ENCODE results near the gene ENPP3. TPM values are rescaled to one million over a fixed set of nuclear protein-coding genes. Genes with fewer than 3 reads are reported as not detected.
"Not testable (repeated sequence)": the region's sequence is repeated elsewhere in the genome, so short reads cannot be mapped to it uniquely, and the experiment has no call there.

Gene ENPP3
- total RNA-seq, 2 donors from 2014 or later, result 2.2 to 25.0 TPM

DNA sequence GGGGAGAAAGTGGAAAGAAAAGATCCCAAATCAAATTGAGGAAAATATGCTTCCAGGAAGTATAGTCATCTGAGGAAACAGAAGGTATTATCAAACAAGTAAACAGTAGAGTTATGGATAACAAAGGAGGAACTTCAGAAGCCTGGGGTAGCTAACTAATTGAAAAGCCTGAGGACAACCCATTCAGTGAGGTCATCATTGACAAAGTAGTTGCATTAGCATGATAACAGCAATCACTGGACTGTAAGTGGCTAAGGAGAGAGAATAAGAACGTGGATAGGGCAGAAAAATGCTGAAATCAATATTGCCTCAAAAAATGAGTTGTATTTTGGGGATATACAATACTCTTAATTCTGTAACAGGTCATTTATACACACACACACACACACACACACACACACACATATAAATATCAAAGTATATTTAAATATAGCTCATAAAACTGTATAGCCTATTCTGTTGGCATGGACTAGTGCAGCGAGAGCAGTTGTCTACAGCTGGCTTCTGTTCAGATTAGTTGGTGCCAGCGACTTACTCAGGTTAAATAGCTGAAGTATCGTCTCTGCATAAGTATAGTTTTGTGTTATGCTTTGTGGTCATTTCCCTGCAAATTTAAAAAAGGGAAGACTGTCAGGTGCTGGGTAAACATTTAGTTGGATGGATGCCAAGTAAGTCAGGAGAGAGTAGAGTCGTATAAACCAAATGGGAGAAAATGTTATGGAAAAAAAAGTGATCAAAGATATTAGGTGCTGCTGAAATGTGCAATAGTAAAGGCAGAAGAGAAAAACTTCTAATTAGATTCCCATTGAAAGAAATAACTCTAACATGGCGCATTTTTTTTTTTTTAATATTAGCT is 107.6 kb downstream of the ENPP3 start:
- TF ChIP-seq, protein P1, sequence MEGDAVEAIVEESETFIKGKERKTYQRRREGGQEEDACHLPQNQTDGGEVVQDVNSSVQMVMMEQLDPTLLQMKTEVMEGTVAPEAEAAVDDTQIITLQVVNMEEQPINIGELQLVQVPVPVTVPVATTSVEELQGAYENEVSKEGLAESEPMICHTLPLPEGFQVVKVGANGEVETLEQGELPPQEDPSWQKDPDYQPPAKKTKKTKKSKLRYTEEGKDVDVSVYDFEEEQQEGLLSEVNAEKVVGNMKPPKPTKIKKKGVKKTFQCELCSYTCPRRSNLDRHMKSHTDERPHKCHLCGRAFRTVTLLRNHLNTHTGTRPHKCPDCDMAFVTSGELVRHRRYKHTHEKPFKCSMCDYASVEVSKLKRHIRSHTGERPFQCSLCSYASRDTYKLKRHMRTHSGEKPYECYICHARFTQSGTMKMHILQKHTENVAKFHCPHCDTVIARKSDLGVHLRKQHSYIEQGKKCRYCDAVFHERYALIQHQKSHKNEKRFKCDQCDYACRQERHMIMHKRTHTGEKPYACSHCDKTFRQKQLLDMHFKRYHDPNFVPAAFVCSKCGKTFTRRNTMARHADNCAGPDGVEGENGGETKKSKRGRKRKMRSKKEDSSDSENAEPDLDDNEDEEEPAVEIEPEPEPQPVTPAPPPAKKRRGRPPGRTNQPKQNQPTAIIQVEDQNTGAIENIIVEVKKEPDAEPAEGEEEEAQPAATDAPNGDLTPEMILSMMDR (IDR thresholded peaks at IDR 0.05), result no peak
- no peak for TF ChIP-seq POLR2A (IDR thresholded peaks at IDR 0.05)
- TF ChIP-seq POLR2AphosphoS5 (IDR thresholded peaks at IDR 0.05), result no peak
- no peak overlapping the region for H3K4me3 ChIP-seq
- H3K4me1 ChIP-seq (replicated peaks), result no peaks in the 10 kb centered on the region
- intact Hi-C loops (cut with DNase I), result no loop called here
- H3K36me3 ChIP-seq, result no peaks in the 10 kb centered on the region
- WGBS, result 48% methylated on average over 6 of the region's 6 CpGs
- no peaks in the 10 kb centered on the region for H3K27me3 ChIP-seq (replicated peaks; ENCODE audit: insufficient read depth)
- no peak overlapping the region for H3K27ac ChIP-seq
- H3K9me3 ChIP-seq, result no peaks in the 10 kb centered on the region
- no peak for DNase-seq (ENCODE audit: low spot score)

DNA sequence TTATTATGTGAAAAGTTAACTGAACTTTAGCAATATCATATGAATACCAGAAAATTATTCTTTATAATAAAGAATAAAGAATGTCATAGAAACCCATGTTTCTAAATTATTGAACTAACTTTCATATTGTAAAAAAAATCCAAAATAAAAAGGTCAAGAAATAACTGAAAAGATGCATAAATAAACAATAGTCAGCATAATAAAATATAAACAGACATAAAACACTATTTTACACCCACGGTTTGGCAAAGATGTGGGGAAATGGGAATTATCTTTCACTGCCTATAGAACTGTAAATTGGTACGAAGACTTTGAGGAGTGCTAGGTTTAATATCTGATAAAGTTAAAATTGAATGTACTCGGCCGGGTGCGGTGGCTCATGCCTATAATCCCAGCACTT is 108.4 kb downstream of the ENPP3 start:
- no peaks in the 10 kb centered on the region for H3K9me3 ChIP-seq
- TF ChIP-seq, protein P1 (IDR thresholded peaks at IDR 0.05), result no peak
- TF ChIP-seq POLR2AphosphoS5 (IDR thresholded peaks at IDR 0.05), result no peak
- TF ChIP-seq POLR2A (IDR thresholded peaks at IDR 0.05), result no peak
- H3K27ac ChIP-seq, result no peak overlapping the region
- no peaks in the 10 kb centered on the region for H3K4me1 ChIP-seq (replicated peaks)
- intact Hi-C loops (cut with DNase I), result no loop called here
- H3K27me3 ChIP-seq (replicated peaks; ENCODE audit: insufficient read depth), result no peaks in the 10 kb centered on the region
- WGBS, result 92% methylated on average over 5 of the region's 5 CpGs
- H3K36me3 ChIP-seq, result no peaks in the 10 kb centered on the region
- H3K4me3 ChIP-seq, result no peak overlapping the region
- DNase-seq (ENCODE audit: low spot score), result no peak

DNA sequence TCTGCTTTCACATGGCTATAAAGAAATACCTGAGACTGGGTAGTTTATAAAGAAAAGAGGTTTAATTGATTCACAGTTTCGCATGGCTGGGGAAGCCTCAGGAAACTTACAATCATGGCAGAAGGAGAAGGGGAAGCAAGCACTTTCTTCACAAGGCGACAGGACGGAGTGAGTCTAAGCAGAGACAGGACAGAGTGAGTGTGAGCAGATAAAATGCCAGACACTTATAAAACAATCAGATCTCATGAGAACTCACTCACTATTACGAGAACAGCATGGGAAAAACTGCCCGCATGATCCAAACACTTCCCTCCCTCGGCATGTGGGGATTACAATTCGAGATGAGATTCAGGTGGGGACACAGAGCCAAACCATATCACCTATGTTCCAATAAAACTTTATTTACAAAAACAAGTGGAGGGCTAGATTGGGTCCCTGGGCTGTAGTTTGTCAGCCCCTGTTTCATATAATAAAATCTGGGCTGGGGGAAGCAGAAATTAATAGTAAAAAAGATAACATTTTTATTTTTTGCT is 110.8 kb downstream of the ENPP3 start:
- TF ChIP-seq, protein P1 (IDR thresholded peaks at IDR 0.05), result no peak
- Histone ChIP-seq H3K4me1 (replicated peaks) (no peaks in the 10 kb centered on the region), H3K27ac (no peak overlapping the region), H3K9me3 (no peaks in the 10 kb centered on the region), H3K36me3 (no peaks in the 10 kb centered on the region), H3K27me3 (replicated peaks; ENCODE audit: insufficient read depth) (no peaks in the 10 kb centered on the region), H3K4me3 (no peak overlapping the region)
- intact Hi-C loops (cut with DNase I), result no loop called here
- WGBS, result 79% methylated on average over 7 of the region's 7 CpGs
- no peak for DNase-seq (ENCODE audit: low spot score)

DNA sequence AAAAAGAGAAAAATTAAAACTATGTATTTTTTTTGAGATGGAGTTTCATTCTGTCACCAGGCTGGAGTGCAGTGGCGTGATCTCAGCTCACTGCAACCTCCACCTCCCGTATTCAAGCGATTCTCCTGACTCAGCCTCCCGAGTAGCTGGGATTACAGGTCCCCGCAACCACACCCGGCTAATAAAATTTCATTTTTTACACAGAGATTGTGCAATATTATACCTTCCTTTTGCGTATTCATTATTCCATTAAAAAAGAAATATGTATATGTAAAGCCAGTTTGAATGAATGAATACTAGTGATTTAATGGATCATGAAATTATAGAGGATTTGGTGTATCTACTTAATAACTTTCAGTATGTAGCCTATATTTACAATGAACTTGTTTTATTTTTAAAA is 111.9 kb downstream of the ENPP3 start:
- H3K9me3 ChIP-seq, result no peaks in the 10 kb centered on the region
- H3K27ac ChIP-seq, result no peak overlapping the region
- 94% methylated on average over 7 of the region's 7 CpGs for WGBS
- H3K4me1 ChIP-seq (replicated peaks), result no peaks in the 10 kb centered on the region
- TF ChIP-seq POLR2A (IDR thresholded peaks at IDR 0.05), result no peak
- TF ChIP-seq POLR2AphosphoS5 (IDR thresholded peaks at IDR 0.05), result no peak
- TF ChIP-seq, protein P1 (IDR thresholded peaks at IDR 0.05), result no peak
- H3K4me3 ChIP-seq, result no peak overlapping the region
- DNase-seq (ENCODE audit: low spot score), result no peak
- intact Hi-C loops (cut with DNase I), result no loop called here
- no peaks in the 10 kb centered on the region for H3K27me3 ChIP-seq (replicated peaks; ENCODE audit: insufficient read depth)
- no peaks in the 10 kb centered on the region for H3K36me3 ChIP-seq

DNA sequence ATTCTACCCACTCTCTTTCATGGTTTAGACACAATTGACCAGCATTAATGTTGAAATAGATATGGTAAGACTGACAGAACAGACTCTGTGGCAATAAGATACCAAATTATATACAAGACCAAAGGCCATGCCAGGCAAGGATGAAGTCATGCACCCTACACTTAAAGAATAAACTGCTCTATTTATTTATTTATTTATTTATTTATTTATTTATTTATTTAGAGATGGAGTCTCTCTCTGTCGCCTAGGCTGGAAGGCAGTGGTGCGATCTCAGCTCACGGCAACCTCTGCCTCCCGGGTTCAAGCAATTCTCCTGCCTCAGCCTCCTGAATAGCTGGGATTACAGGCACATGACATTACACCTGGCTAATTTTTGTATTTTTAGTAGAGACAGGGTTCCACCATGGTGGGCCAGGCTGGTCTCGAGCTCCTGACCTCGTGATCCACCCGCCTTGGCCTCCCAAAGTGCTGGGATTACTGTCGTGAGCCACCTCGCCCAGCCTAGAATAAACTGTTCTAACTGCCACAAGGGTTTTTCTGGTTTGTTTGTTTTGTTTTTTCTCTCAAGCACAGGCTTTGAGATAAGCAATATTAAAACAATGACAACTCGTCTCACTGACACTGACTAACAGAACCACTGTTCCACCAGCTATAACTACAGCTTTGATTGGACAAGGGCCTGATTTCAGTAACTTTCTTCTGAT is 114.1 kb downstream of the ENPP3 start:
- DNase-seq (ENCODE audit: low spot score); H3K4me3 ChIP-seq; H3K4me1 ChIP-seq (replicated peaks); H3K27ac ChIP-seq; H3K27me3 ChIP-seq (replicated peaks; ENCODE audit: insufficient read depth); H3K9me3 ChIP-seq; intact Hi-C loops (cut with DNase I); H3K36me3 ChIP-seq: not testable (repeated sequence)
- 82% methylated on average over 10 of the region's 10 CpGs for WGBS
